ENCODE results near the gene ADCYAP1R1.

GRCh38 chr7:31083210-31083786, 31.2 kb downstream of the ADCYAP1R1 start:
- no peak for TF ChIP-seq CTCF (IDR thresholded peaks at IDR 0.05)
- TF ChIP-seq POLR2AphosphoS5 (IDR thresholded peaks at IDR 0.05): peak; percentile 24 to 81 (median 64)
